ENCODE results near the gene GNB1. TPM values are rescaled to one million over a fixed set of nuclear protein-coding genes. Genes with fewer than 3 reads are reported as not detected.

Gene GNB1
- total and polyA plus RNA-seq, 8 donors, result 241 to 360 (median 271) TPM

DNA sequence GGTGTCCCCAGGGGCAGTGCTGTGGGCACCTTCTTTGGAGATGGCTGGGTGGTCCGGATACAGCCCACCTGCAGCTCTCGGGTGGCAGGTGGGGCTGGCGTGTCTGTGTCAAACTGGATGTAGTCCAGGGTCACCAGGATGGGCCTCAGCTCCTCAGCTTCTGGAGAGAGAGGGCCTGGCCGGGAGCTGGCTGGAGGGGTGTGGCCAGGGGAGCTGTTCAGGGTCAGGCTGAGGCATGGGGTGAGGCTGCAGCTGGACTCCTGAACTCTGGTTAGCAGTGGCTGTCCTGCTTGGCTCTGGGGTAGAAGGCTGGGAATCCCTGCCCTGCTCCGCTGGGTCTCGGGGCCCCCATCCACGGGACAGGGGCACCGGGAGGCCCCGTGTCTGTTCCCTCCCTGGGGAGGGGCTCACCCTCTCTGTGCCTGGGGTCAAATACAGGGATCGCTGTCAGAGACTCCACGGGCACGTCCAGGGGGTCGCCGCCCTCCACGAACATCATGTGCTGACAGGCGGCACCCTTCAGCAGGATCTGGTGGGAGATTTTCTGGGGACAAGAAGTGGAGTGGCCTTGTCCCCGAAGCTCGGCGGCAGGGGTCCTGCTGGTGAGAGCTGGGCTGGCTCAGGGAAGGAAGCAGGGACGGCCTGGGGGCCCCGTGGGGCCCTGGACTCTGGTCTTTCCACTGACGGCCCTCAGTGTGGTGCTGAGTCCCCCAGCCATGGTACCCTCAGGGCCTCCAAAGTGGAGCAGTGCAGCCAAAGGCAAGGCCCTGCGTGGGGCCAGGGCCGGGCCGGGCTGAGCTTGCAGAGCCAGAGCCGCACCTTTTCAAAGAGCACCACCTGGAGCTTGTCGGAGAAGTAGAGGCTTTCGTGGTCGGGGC, 32.3 kb upstream of the GNB1 start:
- peaks cover 6 to 8% of the 10 kb centered on the region in 2 donors for H3K4me1 ChIP-seq
- no peak for ATAC-seq
- intact Hi-C loops (cut with DNase I), result no loop called here
- DNase-seq, result no peak
- TF ChIP-seq, protein P1, sequence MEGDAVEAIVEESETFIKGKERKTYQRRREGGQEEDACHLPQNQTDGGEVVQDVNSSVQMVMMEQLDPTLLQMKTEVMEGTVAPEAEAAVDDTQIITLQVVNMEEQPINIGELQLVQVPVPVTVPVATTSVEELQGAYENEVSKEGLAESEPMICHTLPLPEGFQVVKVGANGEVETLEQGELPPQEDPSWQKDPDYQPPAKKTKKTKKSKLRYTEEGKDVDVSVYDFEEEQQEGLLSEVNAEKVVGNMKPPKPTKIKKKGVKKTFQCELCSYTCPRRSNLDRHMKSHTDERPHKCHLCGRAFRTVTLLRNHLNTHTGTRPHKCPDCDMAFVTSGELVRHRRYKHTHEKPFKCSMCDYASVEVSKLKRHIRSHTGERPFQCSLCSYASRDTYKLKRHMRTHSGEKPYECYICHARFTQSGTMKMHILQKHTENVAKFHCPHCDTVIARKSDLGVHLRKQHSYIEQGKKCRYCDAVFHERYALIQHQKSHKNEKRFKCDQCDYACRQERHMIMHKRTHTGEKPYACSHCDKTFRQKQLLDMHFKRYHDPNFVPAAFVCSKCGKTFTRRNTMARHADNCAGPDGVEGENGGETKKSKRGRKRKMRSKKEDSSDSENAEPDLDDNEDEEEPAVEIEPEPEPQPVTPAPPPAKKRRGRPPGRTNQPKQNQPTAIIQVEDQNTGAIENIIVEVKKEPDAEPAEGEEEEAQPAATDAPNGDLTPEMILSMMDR (IDR thresholded peaks at IDR 0.05), result no peak
- no peak overlapping the region for H3K4me3 ChIP-seq
- H3K36me3 ChIP-seq, result no peaks in the 10 kb centered on the region
- peaks cover 0 to 11% of the 10 kb centered on the region in 2 donors for H3K27me3 ChIP-seq
- no peak overlapping the region for H3K27ac ChIP-seq
- H3K9me3 ChIP-seq, result no peaks in the 10 kb centered on the region

DNA sequence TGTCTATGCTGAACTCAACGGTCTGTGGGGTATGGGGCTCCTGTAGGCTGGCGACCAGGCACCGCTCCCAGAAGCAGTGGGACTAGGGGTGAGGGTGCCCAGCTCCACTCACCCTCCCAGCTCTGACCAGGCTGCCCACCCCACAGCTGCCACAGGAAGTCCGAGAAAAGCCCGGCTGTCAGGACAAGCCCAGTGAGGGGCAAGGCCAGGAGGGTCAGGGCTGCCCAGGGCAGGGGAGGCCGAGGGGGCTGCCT, 31.7 kb upstream of the GNB1 start:
- DNase-seq (no peak), ATAC-seq (no peak)
- intact Hi-C loops (cut with DNase I), result no loop called here
- TF ChIP-seq, protein P1 (IDR thresholded peaks at IDR 0.05), result no peak
- H3K36me3 ChIP-seq, result no peaks in the 10 kb centered on the region
- H3K4me3 ChIP-seq, result no peak overlapping the region
- no peak overlapping the region for H3K27ac ChIP-seq
- peaks cover 0 to 14% of the 10 kb centered on the region in 2 donors for H3K27me3 ChIP-seq
- H3K9me3 ChIP-seq, result no peaks in the 10 kb centered on the region
- peaks cover 6 to 13% of the 10 kb centered on the region in 2 donors for H3K4me1 ChIP-seq

DNA sequence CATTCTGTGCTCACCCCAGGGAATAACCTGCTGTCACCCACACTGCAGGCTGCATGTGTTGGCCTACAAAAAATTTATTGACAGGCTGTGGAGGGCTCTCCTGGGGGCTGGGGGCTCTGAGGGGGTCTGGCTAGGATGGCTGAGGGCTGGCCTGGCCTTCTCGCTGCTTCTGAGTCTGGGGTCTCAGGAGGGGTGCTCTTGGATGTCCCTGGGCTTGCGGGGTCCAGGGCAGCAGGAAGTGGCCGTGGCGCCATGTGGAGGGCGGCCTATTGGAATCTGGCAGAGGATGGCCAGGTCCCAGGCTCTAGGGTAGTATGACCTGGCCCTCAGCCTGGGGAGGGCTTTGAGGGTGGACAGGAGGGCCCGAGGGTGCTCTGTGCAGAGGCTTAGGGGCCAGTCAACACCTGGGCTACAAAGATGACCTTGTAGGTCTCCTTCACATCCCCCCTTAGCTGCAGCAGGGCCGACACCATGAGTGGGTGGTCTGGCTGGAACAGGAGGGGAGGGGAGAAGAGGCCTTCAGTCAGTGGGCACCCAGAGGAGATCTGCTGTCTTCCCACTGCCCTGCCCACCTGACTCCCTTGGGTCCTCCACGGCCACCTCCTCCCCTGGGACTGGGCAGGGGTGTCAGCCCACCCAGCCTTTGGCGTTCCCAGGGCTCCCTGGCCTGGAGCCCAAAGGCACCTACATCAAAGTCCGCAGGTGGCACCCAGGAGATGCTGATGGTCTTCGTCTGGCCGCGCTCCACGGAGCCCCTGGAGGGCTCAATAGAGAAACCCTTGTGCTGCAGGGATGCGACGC, 31.2 kb upstream of the GNB1 start:
- Histone ChIP-seq H3K36me3 (no peaks in the 10 kb centered on the region), H3K9me3 (no peaks in the 10 kb centered on the region), H3K4me1 (peaks cover 6 to 13% of the 10 kb centered on the region in 2 donors), H3K27me3 (peaks cover 0 to 12% of the 10 kb centered on the region in 2 donors), H3K4me3 (no peak overlapping the region), H3K27ac (no peak overlapping the region)
- intact Hi-C loops (cut with DNase I), result no loop called here
- TF ChIP-seq, protein P1 (IDR thresholded peaks at IDR 0.05), result no peak
- DNase-seq (no peak), ATAC-seq (no peak)

DNA sequence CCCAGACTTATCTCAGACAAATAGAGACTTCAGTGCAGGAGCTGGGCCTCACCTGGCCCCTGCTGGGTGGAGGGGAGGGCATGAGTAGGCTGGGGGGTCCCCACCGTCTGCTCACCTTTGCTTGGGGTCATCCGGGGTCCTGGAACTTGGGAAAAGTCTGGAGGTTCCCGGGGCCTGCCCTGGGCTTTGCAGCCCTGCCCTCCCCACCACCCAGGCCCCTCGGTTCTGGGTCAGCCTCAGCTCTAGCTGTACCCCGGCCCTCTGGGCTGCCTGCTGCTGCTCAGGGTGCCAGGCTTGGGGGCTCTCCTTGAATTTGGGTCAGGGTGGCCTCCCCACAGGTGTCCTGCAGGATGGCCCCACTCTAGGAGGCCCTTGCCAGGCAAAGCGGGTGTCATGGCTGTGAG, 30.6 kb upstream of the GNB1 start:
- peaks cover 6 to 13% of the 10 kb centered on the region in 2 donors for H3K4me1 ChIP-seq
- H3K4me3 ChIP-seq, result no peak overlapping the region
- H3K27ac ChIP-seq, result no peak overlapping the region
- intact Hi-C loops (cut with DNase I), result no loop called here
- ATAC-seq (no peak), DNase-seq (no peak)
- H3K9me3 ChIP-seq, result no peaks in the 10 kb centered on the region
- no peaks in the 10 kb centered on the region for H3K36me3 ChIP-seq
- TF ChIP-seq, protein P1 (IDR thresholded peaks at IDR 0.05), result no peak
- peaks cover 0 to 8% of the 10 kb centered on the region in 2 donors for H3K27me3 ChIP-seq
